ENCODE results near the gene CDC25A.
"Not testable (repeated sequence)": the region's sequence is repeated elsewhere in the genome, so short reads cannot be mapped to it uniquely, and the experiment has no call there.

DNA sequence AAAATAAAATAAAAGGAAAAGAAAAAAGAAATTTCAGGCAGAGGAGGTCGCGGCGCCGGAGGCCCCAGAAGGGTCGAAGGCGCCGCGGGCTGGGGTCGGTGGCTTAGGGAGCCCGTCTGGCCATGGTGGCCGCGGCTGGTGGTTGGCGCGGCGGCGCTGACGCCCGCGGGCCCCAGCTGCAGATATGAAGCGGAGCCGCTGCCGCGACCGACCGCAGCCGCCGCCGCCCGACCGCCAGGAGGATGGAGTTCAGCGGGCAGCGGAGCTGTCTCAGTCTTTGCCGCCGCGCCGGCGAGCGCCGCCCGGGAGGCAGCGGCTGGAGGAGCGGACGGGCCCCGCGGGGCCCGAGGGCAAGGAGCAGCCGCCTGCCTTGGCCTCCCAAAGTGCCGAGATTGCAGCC lies 22.3 kb upstream of the CDC25A start:
- TF ChIP-seq, protein P1, sequence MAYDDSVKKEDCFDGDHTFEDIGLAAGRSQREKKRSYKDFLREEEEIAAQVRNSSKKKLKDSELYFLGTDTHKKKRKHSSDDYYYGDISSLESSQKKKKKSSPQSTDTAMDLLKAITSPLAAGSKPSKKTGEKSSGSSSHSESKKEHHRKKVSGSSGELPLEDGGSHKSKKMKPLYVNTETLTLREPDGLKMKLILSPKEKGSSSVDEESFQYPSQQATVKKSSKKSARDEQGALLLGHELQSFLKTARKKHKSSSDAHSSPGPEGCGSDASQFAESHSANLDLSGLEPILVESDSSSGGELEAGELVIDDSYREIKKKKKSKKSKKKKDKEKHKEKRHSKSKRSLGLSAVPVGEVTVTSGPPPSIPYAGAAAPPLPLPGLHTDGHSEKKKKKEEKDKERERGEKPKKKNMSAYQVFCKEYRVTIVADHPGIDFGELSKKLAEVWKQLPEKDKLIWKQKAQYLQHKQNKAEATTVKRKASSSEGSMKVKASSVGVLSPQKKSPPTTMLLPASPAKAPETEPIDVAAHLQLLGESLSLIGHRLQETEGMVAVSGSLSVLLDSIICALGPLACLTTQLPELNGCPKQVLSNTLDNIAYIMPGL (CRISPR knock-in tag; IDR thresholded peaks at IDR 0.05) = not testable (repeated sequence)
- not testable (repeated sequence) for TF ChIP-seq PHF8 (IDR thresholded peaks at IDR 0.05; ENCODE audit: borderline replicate concordance, low read length); CEBPB (tag; IDR thresholded peaks at IDR 0.05); NR2C1 (IDR thresholded peaks at IDR 0.05); NR2C1 (tag; IDR thresholded peaks at IDR 0.05); NR2C2 (CRISPR knock-in tag; IDR thresholded peaks at IDR 0.05); NR2C2 (tag; IDR thresholded peaks at IDR 0.05); ZBED1 (IDR thresholded peaks at IDR 0.05); MAFF (IDR thresholded peaks at IDR 0.05; ENCODE audit: low read length); BACH1 (tag; IDR thresholded peaks at IDR 0.05); NFE2 (IDR thresholded peaks at IDR 0.05; ENCODE audit: low read depth); POLR2AphosphoS5 (IDR thresholded peaks at IDR 0.05; ENCODE audit: control insufficient read depth, insufficient read depth, low read depth, low read length); EZH2 (IDR thresholded peaks at IDR 0.05; ENCODE audit: borderline replicate concordance, low read depth, low read length)
- TF ChIP-seq, protein P2, sequence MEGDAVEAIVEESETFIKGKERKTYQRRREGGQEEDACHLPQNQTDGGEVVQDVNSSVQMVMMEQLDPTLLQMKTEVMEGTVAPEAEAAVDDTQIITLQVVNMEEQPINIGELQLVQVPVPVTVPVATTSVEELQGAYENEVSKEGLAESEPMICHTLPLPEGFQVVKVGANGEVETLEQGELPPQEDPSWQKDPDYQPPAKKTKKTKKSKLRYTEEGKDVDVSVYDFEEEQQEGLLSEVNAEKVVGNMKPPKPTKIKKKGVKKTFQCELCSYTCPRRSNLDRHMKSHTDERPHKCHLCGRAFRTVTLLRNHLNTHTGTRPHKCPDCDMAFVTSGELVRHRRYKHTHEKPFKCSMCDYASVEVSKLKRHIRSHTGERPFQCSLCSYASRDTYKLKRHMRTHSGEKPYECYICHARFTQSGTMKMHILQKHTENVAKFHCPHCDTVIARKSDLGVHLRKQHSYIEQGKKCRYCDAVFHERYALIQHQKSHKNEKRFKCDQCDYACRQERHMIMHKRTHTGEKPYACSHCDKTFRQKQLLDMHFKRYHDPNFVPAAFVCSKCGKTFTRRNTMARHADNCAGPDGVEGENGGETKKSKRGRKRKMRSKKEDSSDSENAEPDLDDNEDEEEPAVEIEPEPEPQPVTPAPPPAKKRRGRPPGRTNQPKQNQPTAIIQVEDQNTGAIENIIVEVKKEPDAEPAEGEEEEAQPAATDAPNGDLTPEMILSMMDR (IDR thresholded peaks at IDR 0.05 in 2 of 3, conservative IDR thresholded peaks at IDR 0.05 in 1 of 3; ENCODE audit: insufficient read depth in 2 of 3, low read depth in 1 of 3, low read length in 3 of 3) = not testable (repeated sequence)
- TF ChIP-seq, protein P3, sequence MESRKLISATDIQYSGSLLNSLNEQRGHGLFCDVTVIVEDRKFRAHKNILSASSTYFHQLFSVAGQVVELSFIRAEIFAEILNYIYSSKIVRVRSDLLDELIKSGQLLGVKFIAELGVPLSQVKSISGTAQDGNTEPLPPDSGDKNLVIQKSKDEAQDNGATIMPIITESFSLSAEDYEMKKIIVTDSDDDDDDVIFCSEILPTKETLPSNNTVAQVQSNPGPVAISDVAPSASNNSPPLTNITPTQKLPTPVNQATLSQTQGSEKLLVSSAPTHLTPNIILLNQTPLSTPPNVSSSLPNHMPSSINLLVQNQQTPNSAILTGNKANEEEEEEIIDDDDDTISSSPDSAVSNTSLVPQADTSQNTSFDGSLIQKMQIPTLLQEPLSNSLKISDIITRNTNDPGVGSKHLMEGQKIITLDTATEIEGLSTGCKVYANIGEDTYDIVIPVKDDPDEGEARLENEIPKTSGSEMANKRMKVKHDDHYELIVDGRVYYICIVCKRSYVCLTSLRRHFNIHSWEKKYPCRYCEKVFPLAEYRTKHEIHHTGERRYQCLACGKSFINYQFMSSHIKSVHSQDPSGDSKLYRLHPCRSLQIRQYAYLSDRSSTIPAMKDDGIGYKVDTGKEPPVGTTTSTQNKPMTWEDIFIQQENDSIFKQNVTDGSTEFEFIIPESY (CRISPR knock-in tag; IDR thresholded peaks at IDR 0.05) = not testable (repeated sequence)
